GM10248 (cell line): ENCODE results near the gene DIP2B.

Experiments
- CTCF ChIA-PET: fragments of 300-600 bp; sonication (Branson Sonifier 250); formaldehyde crosslinking; extraction: SDS; loops from one replicate; lab custom pipeline; 2021; ENCODE audit warnings: antibody characterized with exemption; lab: Yijun Ruan, JAX
- POLR2A ChIA-PET: fragments of 350-650 bp; sonication (Branson Sonifier 250); formaldehyde crosslinking; extraction: SDS; loops from one replicate; lab custom pipeline; 2020; ENCODE audit warnings: antibody characterized with exemption; lab: Yijun Ruan, JAX
- DNase-seq: peaks from one replicate; pipeline ENCODE4 v3.0.0; 2012; ENCODE audit errors: extremely low spot score
- CTCF ChIP-seq: IDR thresholded peaks from 2 replicates; pipeline ENCODE4 v1.5.1; 2012; ENCODE audit warnings: mild to moderate bottlenecking, low read depth; ENCODE audit errors: extremely low read depth, missing control alignments, control extremely low read depth

DIP2B gene

GRCh38 chr12:50740307-50740706, 235.5 kb downstream of the DIP2B start:
- POLR2A ChIA-PET = interaction anchor here (0.6 kb wide), 1 partner anchor 97 kb away, joined by 5 read pairs; no protein-coding TSS in a partner anchor
- CTCF ChIA-PET = interaction anchor here (0.9 to 2.3 kb wide), 2 partner anchors 13 to 544 kb away, joined by 3 to 6 read pairs; no protein-coding TSS in a partner anchor
- no peak for TF ChIP-seq CTCF
- no peak for DNase-seq

- no peak for DNase-seq
- ChIA-PET POLR2A (no interaction called here), CTCF (no interaction called here)
- no peak for TF ChIP-seq CTCF
Measured at GRCh38 chr12:50742776-50743175, 238.0 kb downstream of the DIP2B start.

GRCh38 chr12:50745861-50746260, 241.1 kb downstream of the DIP2B start:
- no peak for TF ChIP-seq CTCF
- ChIA-PET POLR2A (no interaction called here), CTCF (interaction anchor here (1.8 kb wide), 1 partner anchor 19 kb away, joined by 5 read pairs; no protein-coding TSS in a partner anchor)
- DNase-seq = no peak

- TF ChIP-seq CTCF = no peak
- ChIA-PET CTCF (no interaction called here), POLR2A (no interaction called here)
- no peak for DNase-seq
Measured at GRCh38 chr12:50746431-50746830, 241.6 kb downstream of the DIP2B start.

GRCh38 chr12:50747817-50748216, 243.0 kb downstream of the DIP2B start:
- POLR2A ChIA-PET = no interaction called here
- TF ChIP-seq CTCF = no peak
- CTCF ChIA-PET = interaction anchor here (1.4 kb wide), 1 partner anchor 17 kb away, joined by 5 read pairs; no protein-coding TSS in a partner anchor
- no peak for DNase-seq

- ChIA-PET POLR2A (no interaction called here), CTCF (interaction anchor here (1.1 to 1.9 kb wide), 4 partner anchors 12 to 238 kb away, joined by 3 to 5 read pairs (median 4); no protein-coding TSS in a partner anchor)
- no peak for TF ChIP-seq CTCF
- DNase-seq = no peak
Measured at GRCh38 chr12:50749459-50749882, 244.7 kb downstream of the DIP2B start.
